AG04450 (cell line): ENCODE measurements around the gene PCBP4. TPM values are rescaled to one million over a fixed set of nuclear protein-coding genes. Genes with fewer than 3 reads are reported as not detected.
"Not testable (repeated sequence)": the region's sequence is repeated elsewhere in the genome, so short reads cannot be mapped to it uniquely, and the experiment has no call there.

Experiments used
- CTCF ChIA-PET: fragments of 300-600, 350-600 bp; formaldehyde crosslinking; extraction: SDS; loops from one replicate; lab custom pipeline; 2022; ENCODE audit warnings: antibody characterized with exemption, inconsistent platforms; lab: Charles Lee
- POLR2A ChIA-PET: fragments of 350-600 bp; formaldehyde crosslinking; extraction: SDS; loops from one replicate; lab custom pipeline; 2021; ENCODE audit warnings: antibody characterized with exemption, inconsistent platforms; lab: Yijun Ruan, JAX
- DNase-seq: peaks from one replicate; pipeline ENCODE4 v3.0.0-alpha.2; 2011; ENCODE audit warnings: low read depth, low spot score
- H3K27ac ChIP-seq: one replicate; pipeline ENCODE4 v1.5.1; 2012; ENCODE audit warnings: low read depth, low read length, control low read depth
- H3K27me3 ChIP-seq: one replicate; pipeline ENCODE4 v1.6.0; 2012; ENCODE audit warnings: low read length; ENCODE audit not compliant: control insufficient read depth, insufficient read depth
- H3K4me3 ChIP-seq: 2 replicates; pipeline ENCODE4 v1.5.1; 2011; ENCODE audit warnings: mild to moderate bottlenecking, low read depth, low read length, control low read depth
- H3K9me3 ChIP-seq: 2 replicates; pipeline ENCODE4 v1.5.1; 2012; ENCODE audit warnings: low read length; ENCODE audit not compliant: control insufficient read depth, insufficient read depth
- polyA plus RNA-seq: library from polyadenylated mRNA; depleted of rRNA; stranded (reverse); fragments of >200 nt; gene quantifications from 2 replicates; pipeline ENCODE4 v1.2.3, GENCODE V29; 2011
- TF ChIP-seq, protein P1 (sequence below): IDR thresholded peaks from 2 replicates; pipeline ENCODE4 v1.5.1; 2011; ENCODE audit warnings: low read depth, low read length, control low read depth, inconsistent platforms

Gene PCBP4
- polyA plus RNA-seq, 1 experiment = 54.6 TPM

DNA sequence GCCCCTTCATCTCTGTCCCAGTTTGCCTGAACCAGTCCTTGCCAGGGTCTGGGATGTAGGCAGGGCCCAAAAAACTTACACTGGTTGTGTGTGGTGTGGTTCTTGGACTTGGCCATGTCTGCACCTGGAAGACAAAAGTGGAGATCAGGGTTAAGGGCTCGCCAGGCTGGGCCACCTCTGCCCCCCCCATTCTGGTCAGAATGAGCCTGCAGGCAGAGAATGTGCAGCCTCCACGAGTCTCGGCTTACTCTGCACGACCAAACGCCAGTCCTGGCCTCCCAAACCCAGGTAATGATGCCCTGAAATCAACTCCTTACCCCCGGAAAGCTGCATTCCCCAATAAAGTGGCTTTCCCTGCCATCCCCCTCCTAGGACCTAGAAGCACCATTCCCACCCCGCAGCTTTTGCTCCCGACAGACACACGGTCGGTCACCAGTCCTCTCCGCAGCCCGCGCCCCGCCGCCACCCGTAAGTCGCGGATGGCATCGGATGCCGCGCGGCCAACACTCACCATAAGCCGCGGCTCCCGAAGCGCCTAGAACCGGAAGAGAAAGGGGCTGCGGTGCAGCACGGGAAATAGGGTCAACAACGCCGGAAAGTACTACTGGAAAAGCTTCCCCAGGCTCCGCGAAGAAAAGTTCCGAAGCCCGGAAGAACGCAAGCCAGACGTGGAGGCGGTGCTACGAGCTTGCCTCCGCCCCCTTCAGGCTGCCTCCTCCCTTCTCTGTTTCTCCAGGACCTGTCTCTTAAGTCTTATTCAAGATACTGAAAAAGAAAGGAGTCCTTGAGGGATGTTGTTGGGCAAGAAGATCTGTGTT lies 28.3 kb upstream of the PCBP4 start, which contains the start of gene RPL29:
TSS of gene RPL29 (minus strand) at position 550 of the 818 bp plus-strand sequence. CDS start at position 116, 434 bp downstream.
- Histone ChIP-seq H3K4me3 (peak within 1 kb of the TSS; percentile 76), H3K9me3 (no peaks in the 10 kb centered on the region; the same call in 1 of the 2 replicates), H3K27ac (peak within 1 kb of the TSS; percentile 88), H3K27me3 (peaks cover 6% of the 10 kb centered on the region)
- DNase-seq = peak; percentile 88
- CTCF ChIA-PET = interaction anchor here (0.7 to 1.8 kb wide), 9 partner anchors 9 to 175 kb away, joined by 3 to 6 read pairs (median 3); partner anchors contain the start of genes ABHD14B, PARP3 and RRP9
- POLR2A ChIA-PET = interaction anchor here (0.6 to 2.4 kb wide), 23 partner anchors 8 to 160 kb away, joined by 3 to 29 read pairs (median 4); partner anchors contain the start of genes ABHD14B, ACY1, DUSP7 and PCBP4
- TF ChIP-seq, protein P1, sequence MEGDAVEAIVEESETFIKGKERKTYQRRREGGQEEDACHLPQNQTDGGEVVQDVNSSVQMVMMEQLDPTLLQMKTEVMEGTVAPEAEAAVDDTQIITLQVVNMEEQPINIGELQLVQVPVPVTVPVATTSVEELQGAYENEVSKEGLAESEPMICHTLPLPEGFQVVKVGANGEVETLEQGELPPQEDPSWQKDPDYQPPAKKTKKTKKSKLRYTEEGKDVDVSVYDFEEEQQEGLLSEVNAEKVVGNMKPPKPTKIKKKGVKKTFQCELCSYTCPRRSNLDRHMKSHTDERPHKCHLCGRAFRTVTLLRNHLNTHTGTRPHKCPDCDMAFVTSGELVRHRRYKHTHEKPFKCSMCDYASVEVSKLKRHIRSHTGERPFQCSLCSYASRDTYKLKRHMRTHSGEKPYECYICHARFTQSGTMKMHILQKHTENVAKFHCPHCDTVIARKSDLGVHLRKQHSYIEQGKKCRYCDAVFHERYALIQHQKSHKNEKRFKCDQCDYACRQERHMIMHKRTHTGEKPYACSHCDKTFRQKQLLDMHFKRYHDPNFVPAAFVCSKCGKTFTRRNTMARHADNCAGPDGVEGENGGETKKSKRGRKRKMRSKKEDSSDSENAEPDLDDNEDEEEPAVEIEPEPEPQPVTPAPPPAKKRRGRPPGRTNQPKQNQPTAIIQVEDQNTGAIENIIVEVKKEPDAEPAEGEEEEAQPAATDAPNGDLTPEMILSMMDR = no peak

DNA sequence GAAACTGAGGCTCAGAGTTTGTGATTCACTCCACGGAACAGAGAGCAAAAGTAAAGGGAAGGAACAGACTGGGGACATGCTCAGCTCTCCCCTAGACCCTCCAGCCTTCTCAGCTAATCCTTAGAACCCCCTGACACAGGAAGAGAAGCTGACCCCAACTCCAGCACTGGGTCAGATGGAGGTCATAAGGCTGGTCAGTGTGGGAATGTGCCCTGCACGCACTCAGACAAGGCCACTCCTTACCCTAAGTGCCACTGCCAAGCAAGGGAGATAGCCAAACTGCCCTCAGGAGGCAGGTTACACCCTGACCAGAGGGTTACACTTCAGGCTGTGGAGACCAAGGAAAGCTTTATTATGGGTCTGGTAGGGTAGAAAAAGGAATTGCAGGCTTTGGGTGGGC lies 27.3 kb upstream of the PCBP4 start:
- ChIA-PET POLR2A (interaction anchor here (2.4 kb wide), 1 partner anchor 11 kb away, joined by 29 read pairs; the partner anchor contains the start of gene ACY1), CTCF (interaction anchor here (0.6 to 1.8 kb wide), 4 partner anchors 9 to 150 kb away, joined by 3 to 6 read pairs (median 4); partner anchors contain the start of gene RRP9)
- H3K27me3 ChIP-seq = peaks cover 2% of the 10 kb centered on the region
- H3K27ac ChIP-seq = no peak overlapping the region
- peak overlapping the region; percentile 76 for H3K4me3 ChIP-seq
- no peak for DNase-seq
- no peaks in the 10 kb centered on the region; the same call in 1 of the 2 replicates for H3K9me3 ChIP-seq
- TF ChIP-seq, protein P1 = no peak

DNA sequence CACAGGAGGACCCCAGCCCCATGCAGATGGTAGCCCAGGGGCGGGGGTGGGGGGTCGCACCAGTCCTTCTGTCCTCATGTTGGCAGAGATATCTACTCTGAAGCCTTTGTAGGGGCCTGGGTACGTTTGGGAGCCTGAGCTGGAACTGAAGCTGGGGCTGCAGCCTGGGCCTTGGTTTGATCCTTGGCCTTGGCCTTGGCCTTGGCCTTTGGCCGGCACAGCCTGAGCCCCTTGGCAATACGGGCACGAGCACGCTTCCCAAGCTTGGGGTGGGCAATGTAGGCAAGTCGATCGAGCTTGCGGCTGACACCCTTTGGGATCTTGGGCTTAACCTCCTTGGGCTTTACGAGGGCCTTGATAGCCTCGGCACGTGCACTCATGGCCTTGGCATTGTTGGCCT lies 26.4 kb upstream of the PCBP4 start:
- H3K4me3 ChIP-seq, DNase-seq, H3K27ac ChIP-seq, H3K27me3 ChIP-seq, H3K9me3 ChIP-seq: not testable (repeated sequence)
- ChIA-PET POLR2A (interaction anchor here (0.7 to 1.5 kb wide), 3 partner anchors 62 to 198 kb away, joined by 3 to 4 read pairs (median 3); partner anchors contain the start of gene DUSP7), CTCF (interaction anchor here (1.4 to 1.8 kb wide), 2 partner anchors 52 to 151 kb away, joined by 3 to 4 read pairs; partner anchors contain the start of gene RRP9)

DNA sequence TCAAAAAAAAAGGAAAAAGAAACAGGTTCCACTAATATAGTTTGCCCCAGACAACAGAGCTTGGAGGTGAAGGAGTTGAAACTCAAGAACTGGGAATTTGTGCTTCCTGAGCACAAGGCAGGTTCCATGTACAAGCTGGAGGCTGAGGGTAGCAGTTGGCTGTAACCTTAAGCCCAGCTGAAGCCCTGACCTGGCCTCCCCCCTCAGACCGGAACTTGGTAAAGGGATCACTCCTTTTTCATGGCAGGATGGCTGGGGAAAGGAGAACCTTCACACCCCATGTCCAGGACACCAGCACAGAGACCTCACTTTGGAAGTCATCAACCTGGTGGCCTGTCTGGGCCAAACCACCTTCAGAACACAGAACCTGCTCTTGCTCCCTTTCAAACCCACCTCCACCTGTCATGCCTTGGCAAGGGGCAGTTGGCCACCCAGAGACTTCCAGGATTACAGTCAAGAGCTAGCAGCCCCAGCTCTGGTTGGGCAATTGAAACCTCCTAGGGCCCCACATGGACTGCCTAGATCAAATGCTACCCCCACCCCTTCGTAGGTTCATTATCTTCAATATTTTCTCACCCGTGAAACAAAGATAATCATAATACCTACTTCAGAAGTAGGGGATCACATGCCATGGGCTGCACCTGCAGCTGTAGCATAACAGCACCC lies 24.9 kb upstream of the PCBP4 start:
- TF ChIP-seq, protein P1 = no peak
- Histone ChIP-seq H3K27me3 (no peaks in the 10 kb centered on the region), H3K4me3 (no peak overlapping the region), H3K27ac (no peak overlapping the region), H3K9me3 (no peaks in the 10 kb centered on the region; the same call in 1 of the 2 replicates)
- CTCF ChIA-PET = interaction anchor here (1.4 to 2.5 kb wide), 3 partner anchors 9 to 51 kb away, joined by 5 to 8 read pairs (median 5); partner anchors contain the start of genes ABHD14A, ABHD14B and RRP9
- POLR2A ChIA-PET = interaction anchor here (1.1 to 2.9 kb wide), 5 partner anchors 9 to 68 kb away, joined by 4 to 20 read pairs (median 4); partner anchors contain the start of genes ACY1 and DUSP7
- no peak for DNase-seq

DNA sequence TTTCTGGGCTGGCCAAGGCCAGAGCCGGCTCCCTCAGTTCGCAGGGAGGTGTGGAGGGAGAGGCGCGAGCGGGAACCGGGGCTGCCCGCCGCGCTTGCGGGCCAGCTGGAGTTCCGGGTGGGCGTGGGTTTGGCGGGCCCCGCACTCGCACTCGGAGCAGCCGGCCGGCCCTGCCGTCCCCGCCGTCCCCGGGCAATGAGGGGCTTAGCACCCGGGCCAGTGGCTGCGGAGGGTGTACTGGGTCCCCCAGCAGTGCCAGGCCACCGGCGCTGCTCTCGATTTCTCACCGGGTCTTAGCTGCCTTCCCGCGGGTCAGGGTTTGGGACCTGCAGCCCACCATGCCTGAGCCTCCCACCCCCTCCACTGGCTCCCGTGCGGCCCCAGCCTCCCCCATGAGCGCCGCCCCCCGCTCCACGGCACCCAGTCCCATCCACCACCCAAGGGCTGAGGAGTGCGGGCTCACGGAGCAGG lies 23.3 kb upstream of the PCBP4 start:
- DNase-seq, H3K27ac ChIP-seq, CTCF ChIA-PET, H3K9me3 ChIP-seq, H3K4me3 ChIP-seq, H3K27me3 ChIP-seq: not testable (repeated sequence)
- POLR2A ChIA-PET = interaction anchor here (1.3 to 2.9 kb wide), 2 partner anchors 8 to 66 kb away, joined by 5 to 20 read pairs; partner anchors contain the start of genes ACY1 and DUSP7
